Ishikawa (cell line): ENCODE results near the gene SKIDA1.

Experiments
- CEBPB ChIP-seq: IDR thresholded peaks from 2 replicates; pipeline ENCODE4 v1.6.1; 2012
- CREB1 ChIP-seq: IDR thresholded peaks from 2 replicates; pipeline ENCODE4 v1.6.1; 2012; ENCODE audit warnings: low read depth
- EGR1 ChIP-seq: IDR thresholded peaks from 2 replicates; pipeline ENCODE4 v1.6.1; 2012
- EP300 ChIP-seq: IDR thresholded peaks from 2 replicates; pipeline ENCODE4 v1.6.1; 2012; ENCODE audit warnings: borderline replicate concordance
- FOXM1 ChIP-seq: IDR thresholded peaks from 2 replicates; pipeline ENCODE4 v1.6.1; 2012; ENCODE audit warnings: low read depth, borderline replicate concordance
- MAX ChIP-seq: IDR thresholded peaks from 2 replicates; pipeline ENCODE4 v1.6.1; 2012
- NFIC ChIP-seq: IDR thresholded peaks from 2 replicates; pipeline ENCODE4 v1.6.1; 2012
- RAD21 ChIP-seq: IDR thresholded peaks from 2 replicates; pipeline ENCODE4 v1.6.1; 2012; ENCODE audit warnings: low read depth
- REST ChIP-seq: IDR thresholded peaks from 2 replicates; pipeline ENCODE4 v1.6.1; 2012; ENCODE audit warnings: low read depth, mild to moderate bottlenecking
- TAF1 ChIP-seq: IDR thresholded peaks from 2 replicates; pipeline ENCODE4 v1.6.1; 2012; ENCODE audit warnings: low read depth, mild to moderate bottlenecking
- TCF12 ChIP-seq: IDR thresholded peaks from 2 replicates; pipeline ENCODE4 v1.6.1; 2012; ENCODE audit warnings: low read depth
- TEAD4 ChIP-seq: IDR thresholded peaks from 2 replicates; pipeline ENCODE4 v1.6.1; 2012
- USF1 ChIP-seq: IDR thresholded peaks from 2 replicates; pipeline ENCODE4 v1.6.1; 2012
- YY1 ChIP-seq: IDR thresholded peaks from 2 replicates; pipeline ENCODE4 v1.6.1; 2012; ENCODE audit warnings: low read depth
- ZBTB7A ChIP-seq: IDR thresholded peaks from 2 replicates; pipeline ENCODE4 v1.6.1; 2012; ENCODE audit warnings: low read depth

The SKIDA1 gene

GRCh38 chr10:21481407-21481806 is 44.1 kb downstream of the SKIDA1 start:
- TF ChIP-seq TAF1 (no peak), FOXM1 (no peak), RAD21 (no peak), EP300 (no peak), EGR1 (no peak)

- TF ChIP-seq EP300 (no peak), TCF12 (no peak), REST (no peak), CEBPB (no peak)
Measured at GRCh38 chr10:21479570-21480315, 45.7 kb downstream of the SKIDA1 start.

GRCh38 chr10:21475393-21475792 is 50.1 kb downstream of the SKIDA1 start:
- TF ChIP-seq EP300: no peak

GRCh38 chr10:21473541-21473940 is 51.9 kb downstream of the SKIDA1 start:
- TF ChIP-seq EGR1 (no peak), CREB1 (no peak), NFIC (no peak), USF1 (no peak), TAF1 (no peak), ZBTB7A (no peak), REST (no peak)

- TF ChIP-seq TCF12 (no peak), EP300 (no peak), ZBTB7A (no peak), YY1 (no peak), CEBPB (no peak), MAX (no peak), CREB1 (no peak), NFIC (no peak), FOXM1 (no peak), TEAD4 (no peak), EGR1 (no peak), REST (no peak)
Measured at GRCh38 chr10:21473135-21473534, 52.3 kb downstream of the SKIDA1 start.

GRCh38 chr10:21468086-21468485 is 57.4 kb downstream of the SKIDA1 start:
- no peak for TF ChIP-seq FOXM1
- TF ChIP-seq TAF1: no peak
- no peak for TF ChIP-seq CREB1
- no peak for TF ChIP-seq EGR1
- TF ChIP-seq MAX: no peak
- no peak for TF ChIP-seq ZBTB7A
- TF ChIP-seq REST: no peak
